Mesenchymal stem cell (in vitro differentiated cells and primary cell): ENCODE measurements around the gene CKMT2.

Source experiments
- DNase-seq: peaks from one replicate; pipeline ENCODE4 v3.0.0-alpha.2; 2013
- H2AFZ ChIP-seq: one replicate; pipeline ENCODE4 v1.6.1; 2013; ENCODE audit warnings: low read depth, mild to moderate bottlenecking, control low read depth, inconsistent platforms, low read length, moderate library complexity
- H2AK5ac ChIP-seq: 2 replicates; pipeline ENCODE4 v1.6.1; 2013; ENCODE audit warnings: low read length, moderate library complexity, mild to moderate bottlenecking, inconsistent platforms; ENCODE audit not compliant: severe bottlenecking
- H2BK120ac ChIP-seq: one replicate; pipeline ENCODE4 v1.6.1; 2013; ENCODE audit warnings: low read depth, mild to moderate bottlenecking, inconsistent platforms, low read length, moderate library complexity
- H2BK12ac ChIP-seq, 2 experiments: one replicate each; pipeline ENCODE4 v1.6.1; 2013; ENCODE audit warnings: inconsistent platforms in 2 of 2, low read length in 2 of 2, mild to moderate bottlenecking in 2 of 2, moderate library complexity in 2 of 2, control low read depth in 1 of 2
- H2BK15ac ChIP-seq: one replicate; pipeline ENCODE4 v1.6.1; 2013; ENCODE audit warnings: mild to moderate bottlenecking, low read depth, inconsistent platforms; ENCODE audit not compliant: poor library complexity, severe bottlenecking
- H2BK5ac ChIP-seq: 2 replicates; pipeline ENCODE4 v1.6.1; 2013; ENCODE audit warnings: low read depth, mild to moderate bottlenecking, low read length, control low read depth, inconsistent platforms; ENCODE audit not compliant: poor library complexity, severe bottlenecking
- H3K14ac ChIP-seq, 2 experiments: one replicate each; pipeline ENCODE4 v1.6.1; 2013; ENCODE audit warnings: inconsistent platforms in 2 of 2, low read length in 2 of 2, control low read depth in 1 of 2, mild to moderate bottlenecking in 1 of 2, moderate library complexity in 1 of 2
- H3K18ac ChIP-seq, 2 experiments: one replicate each; pipeline ENCODE4 v1.6.1; 2013; ENCODE audit warnings: inconsistent platforms in 2 of 2, low read length in 2 of 2, control low read depth in 1 of 2, low read depth in 1 of 2, mild to moderate bottlenecking in 1 of 2
- H3K23ac ChIP-seq, 2 experiments: one replicate each; pipeline ENCODE4 v1.6.1; 2013; ENCODE audit warnings: inconsistent platforms in 2 of 2, low read length in 2 of 2, mild to moderate bottlenecking in 2 of 2, moderate library complexity in 2 of 2, control low read depth in 1 of 2
- H3K27ac ChIP-seq: 2 replicates; pipeline ENCODE4 v1.5.1; 2013; ENCODE audit warnings: mild to moderate bottlenecking, moderate library complexity, low read length, control low read depth, inconsistent platforms; ENCODE audit not compliant: poor library complexity, severe bottlenecking
- H3K27me3 ChIP-seq, 2 experiments: 2 replicates each; pipeline versions ENCODE4 v1.6.1 to v1.7.0; 2013; ENCODE audit warnings: low read length in 2 of 2, mild to moderate bottlenecking in 2 of 2, moderate library complexity in 2 of 2, control low read depth in 1 of 2, inconsistent platforms in 1 of 2; ENCODE audit not compliant: control insufficient read depth in 1 of 2, insufficient read depth in 1 of 2
- H3K36me3 ChIP-seq, 2 experiments: 2 replicates each; pipeline versions ENCODE4 v1.6.1 to v1.7.0; 2013; ENCODE audit warnings: low read length in 2 of 2, control low read depth in 1 of 2, inconsistent platforms in 1 of 2, low read depth in 1 of 2, mild to moderate bottlenecking in 1 of 2; ENCODE audit not compliant: insufficient read depth in 2 of 2, control insufficient read depth in 1 of 2
- H3K4ac ChIP-seq, 2 experiments: one replicate each; pipeline ENCODE4 v1.6.1; 2013; ENCODE audit warnings: inconsistent platforms in 2 of 2, low read length in 2 of 2, mild to moderate bottlenecking in 2 of 2, moderate library complexity in 2 of 2, control low read depth in 1 of 2, low read depth in 1 of 2
- H3K4me1 ChIP-seq: 2 replicates; pipeline ENCODE4 v1.6.1; 2013; ENCODE audit warnings: low read depth, low read length, control low read depth; ENCODE audit not compliant: control insufficient read depth, insufficient read depth
- H3K4me2 ChIP-seq: 2 replicates; pipeline ENCODE4 v1.6.1; 2013; ENCODE audit warnings: low read length, mild to moderate bottlenecking, inconsistent platforms; ENCODE audit not compliant: poor library complexity, severe bottlenecking
- H3K4me3 ChIP-seq, 2 experiments: 2 replicates each; pipeline versions ENCODE4 v1.5.1 to v1.7.0; 2013; ENCODE audit warnings: low read length in 2 of 2, mild to moderate bottlenecking in 2 of 2, control low read depth in 1 of 2, low read depth in 1 of 2; ENCODE audit not compliant: insufficient read depth in 1 of 2
- H3K79me1 ChIP-seq: replicated peaks from 2 replicates; pipeline ENCODE4 v1.6.1; 2013; ENCODE audit warnings: mild to moderate bottlenecking, control low read depth, low read length, inconsistent platforms; ENCODE audit not compliant: poor library complexity, severe bottlenecking
- H3K9ac ChIP-seq: 2 replicates; pipeline ENCODE4 v1.7.0; 2013; ENCODE audit warnings: mild to moderate bottlenecking, low read length, moderate library complexity
- H3K9me3 ChIP-seq: 2 replicates; pipeline ENCODE4 v1.7.0; 2013; ENCODE audit warnings: mild to moderate bottlenecking, low read length; ENCODE audit not compliant: control insufficient read depth
- H4K8ac ChIP-seq: one replicate; pipeline ENCODE4 v1.6.1; 2013; ENCODE audit warnings: inconsistent platforms, mild to moderate bottlenecking, low read length, moderate library complexity
- H4K91ac ChIP-seq: one replicate; pipeline ENCODE4 v1.6.1; 2013; ENCODE audit warnings: mild to moderate bottlenecking, low read length, inconsistent platforms
- WGBS: methylation state at CpG from one replicate; pipeline ENCODE4 v1.1.7; 2013; ENCODE audit warnings: mixed read lengths; 5-methylcytosine and 5-hydroxymethylcytosine counted together

Gene CKMT2

DNA sequence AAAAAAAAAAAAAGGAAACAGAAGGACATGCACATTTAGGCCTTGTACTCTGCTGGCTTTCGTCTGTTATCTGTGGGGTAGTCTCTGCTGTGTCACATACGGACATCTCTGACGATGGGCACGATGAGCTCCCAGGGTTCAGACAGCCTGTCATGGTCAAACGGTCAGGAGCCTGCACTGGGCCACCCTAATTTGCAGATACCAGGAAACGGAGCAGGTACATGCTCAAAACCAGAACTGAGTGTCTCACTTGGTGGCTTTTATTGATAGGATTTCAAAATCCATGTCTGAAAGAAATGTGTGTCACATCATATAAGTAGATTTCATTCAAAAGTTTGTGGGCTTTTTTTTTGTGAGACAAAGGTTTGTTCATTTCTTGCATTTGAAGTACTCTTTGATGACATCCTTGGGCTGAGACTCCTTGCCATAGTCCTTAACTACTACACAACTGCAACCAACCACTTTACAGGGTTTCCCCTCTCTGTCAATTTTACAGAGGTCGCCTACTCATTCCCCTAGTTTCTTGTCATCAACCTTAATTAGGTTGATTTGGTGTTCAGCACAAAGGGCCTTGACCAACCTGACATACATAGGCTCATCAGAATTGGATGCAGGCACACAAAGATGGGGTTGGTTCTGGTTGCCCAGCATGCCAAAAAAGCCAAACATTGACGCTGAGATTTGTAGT lies 9.0 kb downstream of the CKMT2 start:
- Histone ChIP-seq H3K9ac (no peak overlapping the region), H2BK15ac (no peak overlapping the region), H2BK5ac (no peak overlapping the region), H4K91ac (no peak overlapping the region), H4K8ac (no peak overlapping the region), H2AK5ac (no peak overlapping the region), H3K27ac (no peak overlapping the region), H3K36me3 (no peaks in the 10 kb centered on the region), H3K23ac (no peak overlapping the region), H3K4me1 (no peaks in the 10 kb centered on the region), H2AFZ (no peak overlapping the region), H3K4me2 (no peak overlapping the region), H3K18ac (no peak overlapping the region), H2BK120ac (no peak overlapping the region), H3K27me3 (no peaks in the 10 kb centered on the region), H3K9me3 (no peaks in the 10 kb centered on the region), H3K14ac (no peak overlapping the region), H3K4me3 (no peak overlapping the region), H2BK12ac (no peak overlapping the region), H3K79me1 (peaks cover 3% of the 10 kb centered on the region), H3K4ac (no peak overlapping the region)
- no peak for DNase-seq
- 83% methylated on average over 8 of the region's 8 CpGs for WGBS

DNA sequence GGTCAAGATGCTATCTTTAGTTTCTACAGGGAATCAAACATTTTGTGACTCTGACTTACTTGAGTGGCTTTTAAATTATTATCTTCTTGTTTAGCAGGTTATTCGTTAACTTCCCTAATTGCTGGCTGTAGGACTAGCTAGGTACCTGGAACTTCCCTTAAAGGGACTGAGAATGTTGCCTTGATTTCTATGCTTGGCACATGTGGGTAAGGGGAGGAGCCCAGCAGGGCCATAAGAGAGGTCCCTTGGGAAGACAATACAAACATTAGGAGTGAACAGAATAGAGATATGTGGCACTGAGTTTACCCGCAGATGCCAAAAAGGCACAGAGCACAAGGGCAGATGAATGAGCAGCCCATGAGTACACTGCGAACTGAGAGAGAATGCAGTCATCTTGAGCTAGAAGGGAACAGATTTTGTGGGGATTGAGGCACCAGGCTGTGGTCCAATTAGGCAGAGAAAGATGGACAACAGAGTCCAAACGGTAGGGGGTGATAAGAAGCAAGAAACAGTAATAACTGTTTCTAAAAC lies 9.8 kb downstream of the CKMT2 start:
- H3K4me3 ChIP-seq, result no peak overlapping the region
- no peak overlapping the region for H2AFZ ChIP-seq
- H4K91ac ChIP-seq, result no peak overlapping the region
- no peak overlapping the region for H2BK5ac ChIP-seq
- H3K27ac ChIP-seq, result no peak overlapping the region
- whole genome bisulfite sequencing, result 98% methylated on average over 3 of the region's 4 CpGs
- peaks cover 3% of the 10 kb centered on the region for H3K79me1 ChIP-seq
- no peak overlapping the region for H3K18ac ChIP-seq
- H3K4me2 ChIP-seq, result no peak overlapping the region
- H3K4me1 ChIP-seq, result no peaks in the 10 kb centered on the region
- no peak for DNase-seq
- H3K9me3 ChIP-seq, result no peaks in the 10 kb centered on the region
- H3K14ac ChIP-seq, result no peak overlapping the region
- H2BK12ac ChIP-seq, result no peak overlapping the region
- no peak overlapping the region for H2BK120ac ChIP-seq
- H3K4ac ChIP-seq, result no peak overlapping the region
- no peak overlapping the region for H3K9ac ChIP-seq
- no peaks in the 10 kb centered on the region for H3K36me3 ChIP-seq
- H3K27me3 ChIP-seq, result no peaks in the 10 kb centered on the region
- no peak overlapping the region for H4K8ac ChIP-seq
- no peak overlapping the region for H3K23ac ChIP-seq
- no peak overlapping the region for H2AK5ac ChIP-seq
- H2BK15ac ChIP-seq, result no peak overlapping the region

DNA sequence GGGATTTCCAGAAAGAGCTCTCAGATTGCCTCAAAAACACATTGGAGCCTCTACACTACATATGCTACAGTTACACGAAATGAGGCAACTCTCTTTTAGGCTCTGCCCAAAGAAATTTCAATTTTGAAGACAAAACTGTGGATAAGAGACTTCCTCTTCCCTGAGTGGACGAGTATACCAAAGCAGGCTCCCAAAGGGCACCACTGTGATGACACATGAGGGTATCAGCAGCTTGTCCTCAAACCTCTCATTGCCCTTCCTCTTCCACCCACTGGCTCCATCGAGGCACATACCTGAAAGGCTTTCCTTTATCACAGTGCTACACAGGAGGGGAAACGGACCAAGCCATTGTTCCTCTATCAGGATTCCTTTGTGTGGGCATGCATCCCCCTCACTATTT lies 11.3 kb downstream of the CKMT2 start:
- no peak for DNase-seq
- no peak overlapping the region for H4K8ac ChIP-seq
- no peak overlapping the region for H3K4ac ChIP-seq
- H2BK15ac ChIP-seq, result no peak overlapping the region
- no peak overlapping the region for H2BK120ac ChIP-seq
- H3K4me2 ChIP-seq, result no peak overlapping the region
- WGBS, result 92% methylated on average over 4 of the region's 4 CpGs
- no peak overlapping the region for H3K9ac ChIP-seq
- peaks cover 3% of the 10 kb centered on the region for H3K79me1 ChIP-seq
- H4K91ac ChIP-seq, result no peak overlapping the region
- no peak overlapping the region for H2BK12ac ChIP-seq
- H3K18ac ChIP-seq, result no peak overlapping the region
- H3K4me1 ChIP-seq, result no peaks in the 10 kb centered on the region
- no peaks in the 10 kb centered on the region for H3K27me3 ChIP-seq
- no peak overlapping the region for H3K4me3 ChIP-seq
- H3K27ac ChIP-seq, result no peak overlapping the region
- no peak overlapping the region for H2AFZ ChIP-seq
- H3K36me3 ChIP-seq, result no peaks in the 10 kb centered on the region
- H3K23ac ChIP-seq, result no peak overlapping the region
- H3K9me3 ChIP-seq, result no peaks in the 10 kb centered on the region
- no peak overlapping the region for H3K14ac ChIP-seq
- H2BK5ac ChIP-seq, result no peak overlapping the region
- no peak overlapping the region for H2AK5ac ChIP-seq

GRCh38 chr5:81245871-81246235 lies 12.7 kb downstream of the CKMT2 start:
- Histone ChIP-seq H3K4me2 (no peak overlapping the region), H3K4me1 (no peaks in the 10 kb centered on the region), H3K4me3 (no peak overlapping the region), H2AK5ac (no peak overlapping the region), H3K9ac (no peak overlapping the region), H2BK120ac (no peak overlapping the region), H3K79me1 (peaks cover 4% of the 10 kb centered on the region), H3K23ac (no peak overlapping the region), H2BK5ac (no peak overlapping the region), H3K18ac (no peak overlapping the region), H2BK15ac (no peak overlapping the region), H4K91ac (no peak overlapping the region), H3K4ac (no peak overlapping the region), H3K27me3 (no peaks in the 10 kb centered on the region), H3K36me3 (peaks cover 0 to 4% of the 10 kb centered on the region in 2 experiments), H3K9me3 (no peaks in the 10 kb centered on the region), H2AFZ (no peak overlapping the region), H3K14ac (no peak overlapping the region), H3K27ac (no peak overlapping the region), H4K8ac (no peak overlapping the region), H2BK12ac (no peak overlapping the region)
- WGBS, result 93% methylated on average over 5 of the region's 5 CpGs
- DNase-seq, result no peak
